ENCODE measurements around the gene RAPH1.

RAPH1 gene

GRCh38 chr2:203366639-203367466 is 168.2 kb downstream of the RAPH1 start:
- TF ChIP-seq ZNF121 (tag by site-specific recombination; IDR thresholded peaks at IDR 0.05) (no peak), ZNF398 (tag by site-specific recombination; IDR thresholded peaks at IDR 0.05) (no peak), GLI2 (tag by site-specific recombination; IDR thresholded peaks at IDR 0.05; ENCODE audit: borderline replicate concordance, low read depth) (no peak), ZNF239 (tag by site-specific recombination; IDR thresholded peaks at IDR 0.05) (no peak), ZNF311 (tag by site-specific recombination; IDR thresholded peaks at IDR 0.05; ENCODE audit: borderline replicate concordance) (no peak), ZNF580 (tag by site-specific recombination; IDR thresholded peaks at IDR 0.05) (no peak), ZNF394 (tag by site-specific recombination; IDR thresholded peaks at IDR 0.05; ENCODE audit: borderline replicate concordance) (no peak), IKZF3 (tag by site-specific recombination; IDR thresholded peaks at IDR 0.05) (no peak), ZNF280D (tag by site-specific recombination; IDR thresholded peaks at IDR 0.05) (no peak), ZNF660 (tag by site-specific recombination; IDR thresholded peaks at IDR 0.05) (no peak), ZNF639 (tag by site-specific recombination; IDR thresholded peaks at IDR 0.05) (no peak), OSR2 (tag by site-specific recombination; IDR thresholded peaks at IDR 0.05) (no peak), KLF8 (tag by site-specific recombination; IDR thresholded peaks at IDR 0.05) (no peak), ZNF837 (tag by site-specific recombination; IDR thresholded peaks at IDR 0.05) (no peak), ZNF274 (IDR thresholded peaks at IDR 0.05; ENCODE audit: low read length) (no peak), ZNF274 (tag by site-specific recombination; IDR thresholded peaks at IDR 0.05; ENCODE audit: borderline replicate concordance) (no peak), ZNF521 (tag by site-specific recombination; IDR thresholded peaks at IDR 0.05) (no peak), MEIS1 (CRISPR knock-in tag; IDR thresholded peaks at IDR 0.05; ENCODE audit: borderline replicate concordance) (no peak)
- H3K9me3 ChIP-seq (ENCODE audit: control insufficient read depth, insufficient read depth, low read depth, low read length), result no peaks in the 10 kb centered on the region
- peaks cover 10 to 14% of the 10 kb centered on the region in 2 experiments for H3K36me3 ChIP-seq (ENCODE audit: control insufficient read depth in 2 of 2, insufficient read depth in 1 of 2, low read length in 2 of 2)
- no peaks in the 10 kb centered on the region for H3K4me1 ChIP-seq (ENCODE audit: control insufficient read depth, insufficient read depth, low read length)
- no peak overlapping the region for H3K27ac ChIP-seq (ENCODE audit: extremely low read depth, low read depth, low read length)
- no peak overlapping the region for H3K4me3 ChIP-seq (ENCODE audit: low read depth, low read length)
- ChIA-PET POLR2A (no interaction called here), CTCF (no interaction called here)

GRCh38 chr2:203361922-203362321 is 173.2 kb downstream of the RAPH1 start:
- POLR2A ChIA-PET, result no interaction called here

More at GRCh38 chr2:203361922-203362321, 173.2 kb downstream of the RAPH1 start:
- TF ChIP-seq ZNF670 (tag by site-specific recombination; IDR thresholded peaks at IDR 0.05; ENCODE audit: low read depth), result no peak
- TF ChIP-seq ZNF549 (tag by site-specific recombination; IDR thresholded peaks at IDR 0.05), result no peak
- TF ChIP-seq FEZF1 (tag by site-specific recombination; IDR thresholded peaks at IDR 0.05), result no peak
- TF ChIP-seq ZNF175 (tag by site-specific recombination; IDR thresholded peaks at IDR 0.05), result no peak
- no peak for TF ChIP-seq ZNF391 (tag by site-specific recombination; IDR thresholded peaks at IDR 0.05; ENCODE audit: borderline replicate concordance, low read depth)
- no peak for TF ChIP-seq ZNF544 (tag by site-specific recombination; IDR thresholded peaks at IDR 0.05)
- Histone ChIP-seq H3K4me3 (ENCODE audit: low read depth, low read length) (no peak overlapping the region), H3K9me3 (ENCODE audit: control insufficient read depth, insufficient read depth, low read depth, low read length) (no peaks in the 10 kb centered on the region), H3K27ac (ENCODE audit: extremely low read depth, low read depth, low read length) (no peak overlapping the region), H3K36me3 (ENCODE audit: control insufficient read depth in 2 of 2, insufficient read depth in 1 of 2, low read length in 2 of 2) (peaks cover 0 to 2% of the 10 kb centered on the region in 2 experiments; a peak in 2 of 3 replicates), H3K4me1 (ENCODE audit: control insufficient read depth, insufficient read depth, low read length) (no peaks in the 10 kb centered on the region)
- CTCF ChIA-PET, result no interaction called here

All from HEK293 (cell line).